Measurements from ENCODE around the gene PIWIL1. TPM values are rescaled to one million over a fixed set of nuclear protein-coding genes. Genes with fewer than 3 reads are reported as not detected.

Gene PIWIL1
- total RNA-seq, 4 donors from 2014 or later, result not detected

DNA sequence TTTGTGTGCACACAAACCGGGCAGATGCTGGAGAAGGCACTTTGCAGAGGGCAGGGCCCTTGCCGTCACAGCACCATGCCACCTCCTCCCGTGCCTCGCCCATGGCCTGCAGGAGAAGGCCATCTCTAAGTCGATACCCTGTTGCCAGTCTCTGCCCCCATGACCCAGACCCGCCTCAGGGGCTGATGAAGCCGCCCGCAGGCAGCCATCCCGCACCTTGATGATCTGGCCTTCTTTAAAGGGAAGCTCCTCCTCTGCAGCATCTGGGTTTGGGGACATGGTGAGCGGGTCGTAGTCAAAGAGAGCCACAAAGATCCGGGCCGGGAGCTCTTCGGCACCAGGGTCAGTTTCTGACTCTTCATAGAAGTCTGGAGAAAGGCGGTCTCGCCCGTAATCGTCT, 76.2 kb downstream of the PIWIL1 start:
- TF ChIP-seq, protein P1, sequence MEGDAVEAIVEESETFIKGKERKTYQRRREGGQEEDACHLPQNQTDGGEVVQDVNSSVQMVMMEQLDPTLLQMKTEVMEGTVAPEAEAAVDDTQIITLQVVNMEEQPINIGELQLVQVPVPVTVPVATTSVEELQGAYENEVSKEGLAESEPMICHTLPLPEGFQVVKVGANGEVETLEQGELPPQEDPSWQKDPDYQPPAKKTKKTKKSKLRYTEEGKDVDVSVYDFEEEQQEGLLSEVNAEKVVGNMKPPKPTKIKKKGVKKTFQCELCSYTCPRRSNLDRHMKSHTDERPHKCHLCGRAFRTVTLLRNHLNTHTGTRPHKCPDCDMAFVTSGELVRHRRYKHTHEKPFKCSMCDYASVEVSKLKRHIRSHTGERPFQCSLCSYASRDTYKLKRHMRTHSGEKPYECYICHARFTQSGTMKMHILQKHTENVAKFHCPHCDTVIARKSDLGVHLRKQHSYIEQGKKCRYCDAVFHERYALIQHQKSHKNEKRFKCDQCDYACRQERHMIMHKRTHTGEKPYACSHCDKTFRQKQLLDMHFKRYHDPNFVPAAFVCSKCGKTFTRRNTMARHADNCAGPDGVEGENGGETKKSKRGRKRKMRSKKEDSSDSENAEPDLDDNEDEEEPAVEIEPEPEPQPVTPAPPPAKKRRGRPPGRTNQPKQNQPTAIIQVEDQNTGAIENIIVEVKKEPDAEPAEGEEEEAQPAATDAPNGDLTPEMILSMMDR (IDR thresholded peaks at IDR 0.05; ENCODE audit: low read depth), result no peak

DNA sequence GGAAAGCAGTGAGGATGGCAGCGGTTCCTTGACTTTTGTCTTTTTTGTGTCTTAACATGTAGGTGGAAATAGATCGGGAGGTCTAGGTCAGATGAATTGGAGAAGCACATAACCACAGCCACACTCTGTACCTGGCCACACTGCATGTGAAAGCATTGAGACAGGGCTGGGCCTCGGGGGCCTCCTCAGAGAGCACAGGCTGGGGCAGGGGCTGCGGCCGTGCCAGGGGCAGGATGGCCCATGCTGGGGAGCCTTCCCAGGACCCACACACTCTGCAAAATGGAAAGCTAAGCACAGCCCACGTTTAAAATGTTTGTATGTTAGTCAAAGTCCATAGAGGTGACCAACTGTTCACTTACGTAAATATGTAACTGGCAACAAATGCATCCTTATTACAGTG, 76.7 kb downstream of the PIWIL1 start:
- TF ChIP-seq, protein P1 (IDR thresholded peaks at IDR 0.05; ENCODE audit: low read depth), result no peak

DNA sequence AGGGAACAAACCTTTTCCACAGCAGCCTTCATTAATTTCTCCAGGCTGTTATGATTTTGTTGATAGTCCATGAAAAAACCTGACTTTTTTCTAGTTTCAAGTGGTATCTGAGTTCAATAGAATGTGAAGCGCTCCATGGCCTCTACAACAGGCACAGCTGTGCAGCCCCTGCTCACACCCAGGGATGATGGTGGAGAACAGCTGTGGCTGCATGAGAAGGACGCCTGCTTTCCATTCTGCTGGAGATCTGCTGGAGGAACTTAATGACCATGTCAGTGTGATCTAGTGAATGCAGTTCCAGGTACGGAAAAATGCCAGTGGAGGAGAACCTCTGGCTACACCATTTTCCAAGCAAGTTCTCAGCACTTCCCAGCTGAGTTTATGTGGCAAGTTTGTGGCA, 80.6 kb downstream of the PIWIL1 start:
- TF ChIP-seq, protein P1 (IDR thresholded peaks at IDR 0.05; ENCODE audit: low read depth), result no peak

DNA sequence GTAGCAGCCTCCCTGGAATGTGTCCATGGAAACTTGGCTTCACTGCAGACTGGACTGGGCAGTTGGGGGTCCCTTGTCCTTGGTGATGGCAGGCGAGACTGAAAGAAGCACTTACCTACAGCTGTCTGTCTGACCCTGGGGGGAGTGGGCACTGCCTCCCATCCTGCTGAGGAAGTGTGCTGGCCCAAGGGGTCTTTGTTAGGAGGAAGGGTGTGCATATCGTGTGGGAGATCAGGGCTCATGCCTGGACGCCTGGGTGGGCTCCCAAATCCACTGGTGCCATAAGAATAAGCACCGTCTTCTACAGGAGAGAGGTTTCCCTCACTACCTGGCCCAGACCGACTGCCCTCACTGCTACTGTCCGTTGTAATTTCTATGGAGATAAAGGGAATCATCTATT, 81.4 kb downstream of the PIWIL1 start:
- TF ChIP-seq, protein P1 (IDR thresholded peaks at IDR 0.05; ENCODE audit: low read depth), result no peak

DNA sequence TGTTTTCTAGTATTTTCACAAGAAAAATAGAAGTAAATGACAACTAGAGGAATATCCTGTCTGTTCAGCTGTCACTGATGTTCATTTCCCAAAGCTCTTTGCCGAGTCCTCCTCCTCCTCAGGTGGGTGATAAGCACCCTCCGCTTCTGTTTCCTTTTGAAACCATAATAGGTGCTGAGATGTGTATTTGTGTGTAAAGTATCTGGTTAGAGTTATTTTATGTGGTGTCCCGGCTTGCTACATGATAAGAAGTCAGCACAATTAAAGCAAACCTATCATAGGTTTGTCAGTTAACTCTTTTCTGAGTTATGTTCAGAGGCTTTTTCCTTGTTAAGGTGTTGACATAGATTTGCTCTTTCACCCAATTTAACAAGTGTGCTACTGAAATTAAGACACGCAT, 82.4 kb downstream of the PIWIL1 start:
- TF ChIP-seq, protein P1 (IDR thresholded peaks at IDR 0.05; ENCODE audit: low read depth), result no peak

DNA sequence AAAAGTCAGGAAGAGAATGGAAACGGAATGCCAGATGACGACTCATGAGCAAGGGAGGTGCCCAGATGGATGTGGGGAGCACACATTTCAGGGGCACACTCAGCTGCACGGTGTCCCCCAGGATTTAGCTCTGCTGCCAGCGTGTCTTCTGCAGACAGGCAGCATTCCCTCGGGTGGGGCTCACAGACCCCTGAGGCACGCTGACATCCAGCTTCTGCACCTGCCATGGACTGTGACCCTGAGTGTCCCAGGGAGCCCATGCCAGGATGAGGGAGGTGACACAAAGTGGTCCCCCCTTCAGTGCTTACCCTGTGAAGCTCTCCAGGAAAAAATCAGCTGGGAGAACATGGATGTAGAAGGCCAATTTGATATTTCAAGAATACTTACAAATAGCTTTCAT, 84.2 kb downstream of the PIWIL1 start:
- TF ChIP-seq, protein P1 (IDR thresholded peaks at IDR 0.05; ENCODE audit: low read depth), result no peak

Other genes starting within 250 kb of the PIWIL1 start
- under 1 TPM in 2 of 4 donors, not detected in 2; 0.17 to 0.94 TPM for gene FZD10, start 175.4 kb upstream of the PIWIL1 start, total RNA-seq